Prostate gland (tissue), 2 donors: Measurements from ENCODE around the gene A4GNT. TPM values are rescaled to one million over a fixed set of nuclear protein-coding genes. Genes with fewer than 3 reads are reported as not detected.

Source experiments
- DNase-seq: peaks from one replicate; pipeline ENCODE4 v3.0.0-alpha.2; 2019; ENCODE audit warnings: low spot score
- H3K27ac ChIP-seq, 2 donors: fragments of 200-600 bp; sonication (generic); 2 replicates each; pipeline ENCODE4 v1.5.1; 2017 to 2019
- H3K27me3 ChIP-seq: fragments of 200-600 bp; sonication (generic); replicated peaks from 2 replicates; pipeline ENCODE4 v1.5.1; 2019; ENCODE audit not compliant: insufficient read depth
- H3K36me3 ChIP-seq, 2 donors: fragments of 200-600 bp; sonication (generic); 1 replicate in 1 of 2; 2 replicates in 1 of 2; pipeline versions ENCODE4 v1.5.1 to v1.8.1; 2017 to 2019
- H3K4me1 ChIP-seq: fragments of 200-600 bp; sonication (generic); replicated peaks from 2 replicates; pipeline ENCODE4 v1.5.1; 2019
- H3K4me3 ChIP-seq, 2 donors: fragments of 200-600 bp; sonication (generic); 2 replicates each; pipeline ENCODE4 v1.5.1; 2017 to 2019
- H3K9me3 ChIP-seq: fragments of 200-600 bp; sonication (generic); 2 replicates; pipeline ENCODE4 v1.5.1; 2017
- CTCF ChIP-seq, 4 experiments: fragments of 200-600 bp in 2 of 4; fragments of 450-650 bp in 2 of 4; sonication (generic) in 2 of 4; IDR thresholded peaks; 1 replicate in 3 of 4; 2 replicates in 1 of 4; pipeline ENCODE4 v1.5.1; 2016 to 2019; ENCODE audit warnings: antibody characterized with exemption in 4 of 4, mild to moderate bottlenecking in 2 of 4, moderate library complexity in 2 of 4
- POLR2A ChIP-seq: fragments of 450-650 bp; IDR thresholded peaks from one replicate; pipeline ENCODE4 v1.6.1; 2016; ENCODE audit warnings: antibody characterized with exemption, mild to moderate bottlenecking
- POLR2AphosphoS5 ChIP-seq: sonication (generic); formaldehyde crosslinking; IDR thresholded peaks from one replicate; pipeline ENCODE4 v1.6.1; 2017; ENCODE audit warnings: antibody characterized with exemption
- WGBS: methylation state at CpG from one replicate; pipeline ENCODE4 v1.1.5; 2018; 5-methylcytosine and 5-hydroxymethylcytosine counted together
- intact Hi-C: fragments of 100-400 bp; cut with DNase I; formaldehyde crosslinking; loops from one replicate; pipeline ENCODE4 v1.14.2; 2022
- total RNA-seq, 2 donors: library from RNA; depleted of rRNA; stranded (reverse); fragments of >200 nt; gene quantifications; one replicate each; pipeline ENCODE4 v1.1.0, GENCODE V29; 2016

Gene A4GNT
- total RNA-seq, 2 donors from 2014 or later, result not detected

- intact Hi-C loops, result loop anchor here (5.0 kb wide), 1 partner anchor 33 kb away; the partner anchor contains the start of gene DZIP1L
- no peak overlapping the region for H3K27ac ChIP-seq
- H3K9me3 ChIP-seq, result no peaks in the 10 kb centered on the region
- TF ChIP-seq CTCF (IDR thresholded peaks at IDR 0.05), result no peak
- no peak for TF ChIP-seq POLR2A
- no peak for TF ChIP-seq POLR2AphosphoS5
- no peaks in the 10 kb centered on the region for H3K4me1 ChIP-seq
- H3K36me3 ChIP-seq, result no peaks in the 10 kb centered on the region
- no peaks in the 10 kb centered on the region for H3K27me3 ChIP-seq
- H3K4me3 ChIP-seq, result no peak overlapping the region
- DNase-seq, result no peak
Observed at GRCh38 chr3:138084196-138084595, 48.0 kb downstream of the A4GNT start.

GRCh38 chr3:138082992-138083386 is 49.2 kb downstream of the A4GNT start:
- no peaks in the 10 kb centered on the region for H3K4me1 ChIP-seq
- no peaks in the 10 kb centered on the region for H3K27me3 ChIP-seq
- no peak for DNase-seq
- TF ChIP-seq POLR2AphosphoS5, result no peak
- TF ChIP-seq POLR2A, result no peak
- no peak for TF ChIP-seq CTCF (IDR thresholded peaks at IDR 0.05)
- H3K9me3 ChIP-seq, result no peaks in the 10 kb centered on the region
- intact Hi-C loops, result loop anchor here (5.0 kb wide), 1 partner anchor 34 kb away; the partner anchor contains the start of gene DZIP1L
- no peak overlapping the region for H3K27ac ChIP-seq
- H3K36me3 ChIP-seq, result no peaks in the 10 kb centered on the region
- H3K4me3 ChIP-seq, result no peak overlapping the region

GRCh38 chr3:138082085-138082991 is 49.9 kb downstream of the A4GNT start:
- intact Hi-C loops, result loop anchor here (5.0 kb wide), 1 partner anchor 35 kb away; the partner anchor contains the start of gene DZIP1L

GRCh38 chr3:138081371-138082084 is 50.7 kb downstream of the A4GNT start:
- Histone ChIP-seq H3K36me3 (no peaks in the 10 kb centered on the region), H3K4me3 (no peak overlapping the region), H3K27ac (peak overlapping the region in 1 of 2 donors; percentile 54), H3K27me3 (no peaks in the 10 kb centered on the region), H3K4me1 (no peaks in the 10 kb centered on the region), H3K9me3 (no peaks in the 10 kb centered on the region)
- WGBS, result 56% methylated on average over 5 of the region's 5 CpGs
- no peak for TF ChIP-seq POLR2AphosphoS5
- TF ChIP-seq POLR2A, result no peak
- TF ChIP-seq CTCF (IDR thresholded peaks at IDR 0.05), result no peak
- intact Hi-C loops, result loop anchor here (5.0 kb wide), 1 partner anchor 36 kb away; the partner anchor contains the start of gene DZIP1L
- DNase-seq, result no peak

More at GRCh38 chr3:138082085-138082991, 49.9 kb downstream of the A4GNT start:
- peak; percentile 16 for DNase-seq
- Histone ChIP-seq H3K36me3 (no peaks in the 10 kb centered on the region), H3K4me1 (no peaks in the 10 kb centered on the region), H3K4me3 (no peak overlapping the region), H3K27me3 (no peaks in the 10 kb centered on the region), H3K27ac (peak overlapping the region in 1 of 2 donors; percentile 54), H3K9me3 (no peaks in the 10 kb centered on the region)
- TF ChIP-seq CTCF (IDR thresholded peaks at IDR 0.05), result no peak
- TF ChIP-seq POLR2AphosphoS5, result peak; percentile 44
- 31% methylated on average over 6 of the region's 8 CpGs for WGBS
